GM06990 (cell line): Measurements from ENCODE around the gene KCTD21.

Experiments
- DNase-seq: peaks from one replicate; pipeline ENCODE4 v3.0.0-alpha.2; 2011; ENCODE audit not compliant: insufficient read length; ENCODE audit errors: extremely low read depth
- H3K27me3 ChIP-seq: replicated peaks from 2 replicates; pipeline ENCODE4 v1.6.0; 2011; ENCODE audit warnings: low read length; ENCODE audit not compliant: control insufficient read depth, insufficient read depth
- H3K36me3 ChIP-seq: 2 replicates; pipeline ENCODE4 v1.5.1; 2011; ENCODE audit warnings: low read length; ENCODE audit not compliant: control insufficient read depth, insufficient read depth
- H3K4me3 ChIP-seq: replicated peaks from 2 replicates; pipeline ENCODE4 v1.5.1; 2011; ENCODE audit warnings: low read depth, mild to moderate bottlenecking, control low read depth, low read length
- CTCF ChIP-seq: IDR thresholded peaks from 2 replicates; pipeline ENCODE4 v1.5.1; 2011; ENCODE audit warnings: low read length, control low read depth, mild to moderate bottlenecking, inconsistent platforms; ENCODE audit not compliant: insufficient read depth, poor library complexity, severe bottlenecking

The KCTD21 gene

GRCh38 chr11:78205691-78206090, 17.3 kb upstream of the KCTD21 start:
- Histone ChIP-seq H3K27me3 (no peaks in the 10 kb centered on the region), H3K4me3 (no peak overlapping the region), H3K36me3 (peaks cover 7% of the 10 kb centered on the region)
- TF ChIP-seq CTCF = no peak
- no peak for DNase-seq

- peaks cover 9% of the 10 kb centered on the region for H3K36me3 ChIP-seq
- no peak overlapping the region for H3K4me3 ChIP-seq
- no peak for TF ChIP-seq CTCF
- H3K27me3 ChIP-seq = no peaks in the 10 kb centered on the region
- no peak for DNase-seq
These were observed 16.8 kb upstream of the KCTD21 start for GRCh38 chr11:78205256-78205655.

GRCh38 chr11:78203184-78203583, 14.8 kb upstream of the KCTD21 start:
- Histone ChIP-seq H3K27me3 (no peaks in the 10 kb centered on the region), H3K36me3 (peaks cover 9% of the 10 kb centered on the region), H3K4me3 (no peak overlapping the region)
- no peak for DNase-seq
- no peak for TF ChIP-seq CTCF

- H3K4me3 ChIP-seq = no peak overlapping the region
- DNase-seq = no peak
These were observed 14.3 kb upstream of the KCTD21 start for GRCh38 chr11:78202733-78203167.

GRCh38 chr11:78201096-78201818, 12.8 kb upstream of the KCTD21 start:
- no peak for TF ChIP-seq CTCF
- Histone ChIP-seq H3K4me3 (no peak overlapping the region), H3K27me3 (no peaks in the 10 kb centered on the region), H3K36me3 (peaks cover 9% of the 10 kb centered on the region)
- DNase-seq = no peak

More at GRCh38 chr11:78202733-78203167, 14.3 kb upstream of the KCTD21 start:
- Histone ChIP-seq H3K27me3 (no peaks in the 10 kb centered on the region), H3K36me3 (peaks cover 9% of the 10 kb centered on the region)
- no peak for TF ChIP-seq CTCF
